IPS DF 4.7 (cell line): Measurements from ENCODE around the gene MSL1.

ENCODE experiments used
- DNase-seq: peaks from one replicate; pipeline ENCODE4 v3.0.0-alpha.2; 2013; ENCODE audit warnings: low spot score; ENCODE audit errors: extremely low read depth

Gene MSL1

DNA sequence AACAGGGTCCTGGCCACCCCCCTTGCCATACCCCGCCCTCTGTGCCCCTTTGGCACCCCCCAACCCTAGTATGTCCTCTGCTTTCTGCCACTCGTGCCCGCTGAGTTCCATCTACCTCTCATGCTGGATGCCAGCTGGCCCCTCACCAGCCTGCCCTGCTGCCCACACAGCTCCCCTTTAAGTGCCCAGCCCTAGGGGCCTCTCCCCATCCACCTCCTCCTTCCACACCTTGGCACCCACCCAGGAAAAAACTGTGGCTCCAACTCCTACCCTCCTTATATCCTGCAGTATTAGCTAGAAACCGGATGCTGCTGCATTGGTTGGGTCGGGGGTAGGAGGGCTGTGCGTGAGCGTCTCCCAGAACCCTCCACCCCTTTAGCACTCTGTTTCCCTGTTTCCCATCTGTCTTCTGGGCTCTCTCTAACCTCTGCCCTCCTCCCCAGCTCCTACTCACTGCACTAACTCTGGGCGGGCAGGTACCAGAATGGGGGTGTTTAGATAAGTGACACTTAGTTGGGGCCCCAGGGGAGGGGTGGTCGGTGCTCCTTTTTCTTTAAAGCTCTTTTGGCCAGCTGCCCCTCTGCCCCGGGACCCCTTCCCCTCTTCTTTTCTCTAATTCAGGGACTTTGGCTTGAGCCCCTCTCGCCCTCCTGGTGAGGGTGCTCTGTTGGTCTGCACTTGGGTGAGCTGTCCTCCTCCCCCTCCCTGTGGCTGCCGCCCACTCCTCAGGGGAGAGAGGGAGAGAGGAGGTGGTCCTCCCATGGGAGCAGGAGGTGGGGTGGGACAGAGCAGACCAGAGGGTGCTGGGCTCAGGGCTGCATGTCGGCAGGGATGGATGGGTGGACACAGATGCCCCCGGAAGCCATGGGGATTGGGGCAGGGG is 31.3 kb upstream of the MSL1 start:
- no peak for DNase-seq

DNA sequence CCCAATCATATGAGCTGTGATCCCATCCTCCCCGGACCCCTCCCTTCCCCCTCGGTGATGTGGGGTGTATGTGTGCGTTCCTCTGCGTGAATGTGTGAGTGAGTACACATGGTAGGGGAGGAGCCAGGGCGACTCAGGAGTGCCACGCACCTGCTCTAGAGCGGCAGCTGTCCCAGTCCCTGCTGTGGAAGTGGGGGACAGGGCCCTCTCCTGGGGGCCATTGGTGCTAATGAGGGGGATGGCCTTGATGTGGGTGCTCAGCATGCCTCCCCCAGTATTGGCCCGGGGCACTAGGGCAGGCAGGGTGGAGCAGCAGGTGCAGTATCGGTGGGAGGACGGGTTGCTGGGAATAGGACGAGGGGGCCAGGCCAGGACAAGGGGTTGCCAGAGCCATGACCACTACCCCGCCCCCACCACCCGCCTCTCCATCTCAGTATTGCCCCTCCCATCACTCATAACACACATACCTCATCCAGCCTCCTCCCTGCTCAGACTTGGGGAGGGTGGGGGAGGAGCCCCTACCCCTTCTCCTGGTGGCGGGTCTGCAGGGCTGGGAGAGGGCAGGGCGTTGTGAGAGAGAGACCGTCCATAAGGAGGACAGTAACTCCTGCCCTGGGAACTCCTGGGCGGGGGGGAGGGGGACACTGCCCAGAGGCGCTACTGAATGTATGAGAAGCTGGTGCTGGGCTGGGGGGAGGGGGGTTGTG is 29.9 kb upstream of the MSL1 start:
- DNase-seq, result no peak

DNA sequence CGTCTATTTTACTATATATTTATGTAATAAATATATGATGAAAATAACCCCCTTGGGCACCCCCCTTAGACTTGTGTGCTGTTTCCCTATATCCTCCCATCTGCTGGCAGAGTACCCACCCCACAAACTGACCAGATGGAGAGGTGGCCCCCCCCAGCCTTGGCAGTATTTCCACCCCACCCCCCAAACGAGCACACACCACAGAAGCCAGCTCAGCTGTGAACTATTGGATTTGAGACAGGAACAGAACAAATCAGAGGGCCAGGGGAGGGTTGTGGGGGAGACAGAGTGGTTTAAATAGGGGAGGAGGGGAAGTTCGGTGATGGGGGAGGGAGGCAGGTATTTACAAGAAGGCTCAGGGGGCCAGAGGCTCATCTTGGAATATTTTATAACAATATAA is 29.2 kb upstream of the MSL1 start:
- no peak for DNase-seq

DNA sequence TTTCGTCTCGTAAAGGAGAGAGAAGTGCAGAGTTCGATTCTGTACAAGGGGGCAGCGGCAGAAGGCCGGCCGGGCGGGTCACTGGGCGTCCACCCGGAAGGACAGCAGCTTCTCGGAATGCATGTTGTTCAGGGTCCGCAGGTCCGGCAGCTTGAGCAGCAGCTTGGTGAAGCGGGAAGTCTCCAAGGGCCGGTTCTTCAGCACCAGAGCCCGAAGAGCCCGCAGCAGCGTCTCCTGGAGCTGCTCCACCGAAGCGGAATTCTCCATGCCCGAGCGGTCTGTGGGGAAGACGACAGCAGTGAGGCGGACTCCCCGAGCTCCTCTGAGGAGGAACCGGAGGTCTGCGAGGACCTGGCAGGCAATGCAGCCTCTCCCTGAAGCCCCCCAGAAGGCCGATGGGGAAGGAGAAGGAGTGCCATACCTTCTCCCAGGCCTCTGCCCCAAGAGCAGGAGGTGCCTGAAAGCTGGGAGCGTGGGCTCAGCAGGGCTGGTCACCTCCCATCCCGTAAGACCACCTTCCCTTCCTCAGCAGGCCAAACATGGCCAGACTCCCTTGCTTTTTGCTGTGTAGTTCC is 28.7 kb upstream of the MSL1 start:
- DNase-seq, result no peak

DNA sequence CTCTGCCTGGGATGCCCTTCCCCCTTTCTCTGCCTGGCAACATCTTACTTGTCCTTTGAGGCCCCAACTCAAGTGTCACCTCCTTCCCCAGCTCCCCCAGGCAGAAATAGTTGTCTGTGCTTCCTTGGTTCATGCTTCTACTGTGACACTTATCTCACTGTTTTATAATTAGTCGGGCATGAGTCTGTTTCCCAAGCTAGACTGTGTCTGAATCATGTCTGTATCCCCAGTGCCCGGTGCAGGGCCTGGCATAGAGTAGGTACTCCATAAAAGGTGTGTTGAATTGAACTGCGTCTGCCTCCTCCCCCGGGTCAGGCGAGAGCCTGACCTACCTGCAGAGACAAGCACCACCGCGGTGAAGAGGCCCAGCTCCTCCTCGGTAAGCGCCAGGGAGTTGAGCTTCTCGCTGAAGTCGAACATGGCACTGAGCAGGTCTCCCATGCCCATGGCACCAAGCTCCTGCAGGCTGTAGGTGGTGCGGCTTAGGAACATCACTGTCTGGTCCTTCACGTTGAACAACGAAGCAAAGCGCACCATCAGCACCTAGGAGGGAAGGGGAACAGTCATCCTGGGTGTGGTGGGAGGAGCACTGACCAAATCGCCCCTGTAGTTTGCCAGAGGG is 28.1 kb upstream of the MSL1 start:
- no peak for DNase-seq

DNA sequence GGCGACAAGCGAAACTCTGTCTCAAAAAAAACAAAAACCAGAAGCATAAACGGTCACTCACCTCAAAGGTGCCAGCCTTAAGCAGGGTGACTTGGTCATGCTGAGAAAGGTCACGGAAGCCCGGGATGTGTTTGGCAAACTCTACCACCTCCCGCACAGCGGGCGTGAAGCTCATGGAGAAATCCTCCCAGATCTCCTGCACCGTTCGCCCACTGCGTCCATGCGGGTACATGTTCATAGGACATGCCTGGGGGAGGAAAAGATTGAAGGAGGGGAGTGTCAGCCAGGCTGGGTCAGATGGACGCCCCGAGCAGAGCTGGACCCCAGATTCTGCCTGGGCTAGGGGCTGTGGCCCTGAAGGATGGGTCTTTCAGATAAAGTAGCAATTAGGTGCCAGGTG is 26.9 kb upstream of the MSL1 start:
- DNase-seq, result no peak

DNA sequence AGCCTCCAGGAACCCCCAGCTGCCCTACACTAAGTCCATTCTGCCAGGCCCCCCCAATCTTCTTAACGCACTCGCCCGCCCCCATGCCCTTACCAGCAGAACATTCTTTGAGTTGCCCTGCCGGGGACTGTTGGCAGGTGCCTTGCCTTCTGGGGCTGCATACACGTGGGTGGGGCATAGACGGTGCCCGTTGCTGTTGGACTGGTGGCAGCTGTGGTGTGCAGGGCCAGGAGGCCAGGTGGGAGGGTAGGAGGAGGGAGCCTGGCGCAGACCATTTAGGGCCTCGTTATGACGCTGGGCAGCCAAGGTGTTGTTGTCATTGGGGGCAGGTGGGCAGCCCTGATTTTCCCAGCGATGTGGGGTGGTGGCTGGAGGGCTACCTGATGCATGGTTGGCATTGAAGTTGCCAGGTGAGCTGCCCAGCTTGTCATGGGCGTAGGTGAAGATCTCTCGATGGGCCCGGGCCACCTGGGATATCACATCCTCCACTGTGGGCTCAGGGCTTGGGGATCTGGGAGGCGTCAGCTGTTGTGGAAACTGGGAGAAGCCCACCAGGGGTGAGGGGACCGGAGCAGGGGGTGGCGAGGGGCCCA is 26.3 kb upstream of the MSL1 start:
- no peak for DNase-seq

DNA sequence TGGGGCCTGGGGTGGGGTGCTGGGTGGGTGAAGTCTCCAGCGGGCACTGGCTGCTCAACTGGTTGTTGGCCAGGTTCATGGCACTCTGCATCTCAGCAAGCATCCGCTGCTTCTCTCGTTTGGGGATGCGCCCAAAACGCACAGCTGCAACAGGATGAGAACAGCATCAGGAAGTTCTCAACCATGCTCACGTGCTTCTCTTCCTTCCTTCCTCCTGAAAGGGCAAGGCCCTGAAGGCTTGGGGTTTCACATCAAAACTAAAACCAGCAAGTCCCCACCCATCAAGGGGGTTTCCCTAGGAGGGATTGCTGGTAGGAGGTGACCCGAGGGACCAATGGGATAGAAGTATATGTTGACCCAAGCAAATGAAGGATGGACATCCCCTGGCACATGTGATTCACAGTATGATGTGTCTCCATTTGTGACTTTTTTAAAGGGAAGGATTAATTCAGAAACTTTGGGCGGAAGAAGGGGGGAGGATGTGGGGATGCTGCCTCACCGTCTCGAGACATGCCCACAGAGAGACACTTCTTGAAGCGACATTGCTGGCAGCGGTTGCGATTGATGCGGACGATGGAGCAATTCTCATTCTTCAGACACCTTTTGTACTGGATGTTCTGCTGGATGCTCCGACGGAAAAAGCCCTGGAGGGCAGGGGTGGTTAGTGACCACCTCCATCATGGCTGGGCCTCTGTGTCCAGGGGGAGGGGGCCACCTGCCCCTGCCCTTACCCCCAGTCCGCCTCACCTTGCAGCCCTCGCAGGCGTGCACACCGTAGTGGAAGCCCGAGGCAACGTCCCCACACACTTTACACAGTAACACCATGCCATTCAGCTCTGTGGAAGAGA is 25.6 kb upstream of the MSL1 start:
- DNase-seq, result no peak

DNA sequence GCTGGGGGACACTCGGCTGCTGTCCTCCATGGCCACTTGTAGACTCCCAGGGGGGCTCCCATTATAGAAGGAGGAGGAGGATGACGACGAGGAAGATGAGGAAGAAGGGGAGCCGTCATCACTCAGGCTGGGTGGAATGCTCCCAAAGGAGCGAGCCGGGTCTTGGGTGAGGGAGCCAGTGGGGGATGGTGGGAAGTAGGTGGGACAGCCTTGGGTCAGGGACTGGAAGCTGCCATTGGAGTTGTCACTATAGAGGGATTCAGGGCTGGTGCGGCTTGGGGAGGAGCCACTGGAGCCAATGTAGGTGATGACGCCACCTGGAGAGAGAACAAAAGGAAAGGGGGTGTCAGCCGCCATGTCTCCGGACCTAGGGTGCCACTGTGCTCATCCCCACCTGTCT is 24.7 kb upstream of the MSL1 start:
- DNase-seq, result no peak

DNA sequence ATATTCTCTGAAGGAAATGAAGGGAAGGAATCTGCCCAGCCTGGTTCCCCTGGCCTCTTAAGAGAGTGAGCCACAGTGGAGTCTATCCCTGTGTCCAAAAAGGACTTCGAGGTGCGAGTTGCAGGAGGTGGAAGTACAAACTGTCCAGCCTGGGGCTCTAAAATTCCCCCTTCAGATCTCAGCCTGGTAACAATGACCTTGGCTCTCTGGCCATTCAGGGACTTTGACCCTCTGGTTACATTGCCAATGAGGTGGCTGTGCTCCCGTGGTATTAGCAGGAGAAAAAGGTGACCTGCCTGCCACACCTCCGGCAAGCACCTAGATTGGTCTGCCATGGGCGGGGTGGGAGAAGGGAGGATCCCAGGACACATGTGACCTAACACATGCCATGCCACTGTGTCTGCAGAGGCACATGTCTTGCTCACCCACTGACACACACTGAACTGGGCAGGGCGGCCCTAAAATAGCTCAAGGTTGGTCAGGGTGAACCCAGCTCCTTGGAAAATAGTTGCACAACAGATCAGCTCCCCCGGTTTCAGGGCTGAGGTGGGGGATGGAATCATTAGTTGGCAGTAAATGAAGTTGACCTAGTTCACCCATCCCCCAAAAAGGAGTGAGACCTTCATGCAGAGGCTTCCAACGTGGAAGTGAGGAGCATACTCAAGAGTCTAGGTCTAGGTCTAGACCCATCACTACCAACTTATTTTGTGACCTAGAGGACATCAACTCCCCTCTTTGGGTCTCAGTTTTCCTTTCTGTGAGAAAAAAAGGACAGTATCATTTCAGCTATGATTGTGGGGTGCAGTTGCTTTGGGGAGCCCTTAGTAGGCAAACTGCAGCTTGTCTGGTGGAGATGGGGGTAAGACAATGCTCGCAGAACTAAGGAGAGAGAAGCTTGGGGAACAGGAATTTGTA is 23.6 kb upstream of the MSL1 start:
- no peak for DNase-seq

DNA sequence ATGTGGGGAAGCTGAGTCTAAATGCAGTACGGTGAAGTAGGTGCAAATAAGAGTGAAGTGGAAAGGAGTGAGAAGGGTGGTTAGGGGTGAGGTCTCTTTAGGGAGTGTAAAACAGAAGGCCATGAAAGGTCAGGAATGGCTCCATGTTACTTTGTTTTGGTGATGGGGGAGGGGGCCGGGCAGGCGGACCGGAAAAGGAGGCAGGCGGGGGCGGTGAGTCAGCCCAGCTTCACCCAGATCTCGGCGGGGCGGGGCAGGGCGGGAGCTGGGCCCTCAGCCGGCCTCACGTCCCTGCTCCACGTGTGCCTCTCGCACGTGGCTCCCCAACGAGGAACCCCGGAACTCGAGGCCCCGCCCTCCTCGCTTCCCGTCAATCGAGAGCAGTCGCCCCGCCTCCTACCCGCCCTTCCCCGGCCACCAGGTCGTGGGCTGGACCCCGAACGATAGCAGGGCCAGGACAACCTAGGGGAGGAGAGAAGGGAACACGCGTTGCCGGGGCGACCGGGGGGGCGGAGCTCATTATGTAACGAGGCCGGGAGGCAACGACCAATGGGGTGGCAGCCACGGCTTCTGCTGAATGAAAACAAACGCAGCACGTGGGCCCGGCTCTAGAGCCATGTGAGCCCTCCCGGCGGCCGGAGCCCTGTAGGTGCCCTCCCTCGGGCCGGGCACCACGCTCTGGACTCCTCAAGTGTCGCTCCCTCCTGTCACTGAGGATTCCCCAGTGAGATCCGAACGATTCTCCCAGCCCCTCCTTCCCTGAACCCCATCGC is 22.7 kb upstream of the MSL1 start:
- no peak for DNase-seq

DNA sequence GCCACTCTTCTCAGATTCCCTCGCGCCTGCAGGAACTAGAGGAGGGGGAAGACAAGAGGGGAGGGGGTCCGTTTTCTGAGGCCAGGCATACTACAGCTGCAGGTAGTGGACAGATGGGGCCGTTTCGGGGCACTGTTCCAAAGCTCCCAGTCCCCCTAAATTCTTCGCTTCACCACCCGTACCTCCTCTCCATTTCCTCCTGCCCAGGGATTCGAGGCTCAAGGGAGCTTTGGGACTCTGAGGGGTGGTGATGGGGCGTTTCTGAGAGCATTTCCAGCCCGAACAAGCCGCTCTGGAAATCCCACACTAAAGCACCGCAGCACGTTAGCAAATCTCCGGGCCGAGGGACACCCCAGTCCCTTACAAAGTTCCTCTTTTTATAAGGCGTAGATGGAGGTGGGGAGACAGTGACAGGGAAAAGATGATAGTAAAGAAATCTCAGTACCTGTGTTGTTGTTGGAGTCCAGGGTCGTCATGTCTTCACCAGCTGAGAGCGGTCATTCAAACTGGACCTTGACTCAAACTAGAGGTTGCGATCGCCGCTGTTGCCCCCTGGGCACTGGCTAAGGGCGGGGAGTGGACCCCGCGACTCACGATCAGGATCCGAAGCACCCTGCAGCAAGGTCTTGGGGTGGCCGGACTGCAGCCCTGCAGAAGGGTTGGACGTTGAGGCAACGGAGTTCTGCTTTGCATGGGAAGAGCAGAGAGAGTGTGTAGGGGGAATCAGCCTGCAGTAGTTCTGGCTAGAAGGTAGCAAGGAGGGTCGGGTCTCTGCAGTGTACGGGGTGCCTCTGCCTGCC is 22.0 kb upstream of the MSL1 start:
- no peak for DNase-seq

DNA sequence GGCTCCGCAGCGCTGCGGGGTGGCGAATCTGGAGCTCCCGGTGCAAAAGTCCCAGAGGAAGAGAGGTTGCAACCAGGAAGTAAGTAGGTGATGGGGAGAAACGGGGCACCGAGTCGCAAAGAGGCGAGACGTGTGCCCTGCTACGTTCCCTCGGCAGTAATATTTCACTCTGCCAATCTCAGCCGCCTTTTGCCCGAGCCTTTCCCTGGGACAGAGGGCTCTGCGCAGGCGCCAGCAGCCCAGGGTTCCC is 21.4 kb upstream of the MSL1 start, which contains the start of gene NR1D1:
Gene NR1D1, minus strand, starts transcription at position 171 of the 250 bp plus-strand sequence. CDS start 495 bp downstream, outside the sequence.
- DNase-seq, result no peak

DNA sequence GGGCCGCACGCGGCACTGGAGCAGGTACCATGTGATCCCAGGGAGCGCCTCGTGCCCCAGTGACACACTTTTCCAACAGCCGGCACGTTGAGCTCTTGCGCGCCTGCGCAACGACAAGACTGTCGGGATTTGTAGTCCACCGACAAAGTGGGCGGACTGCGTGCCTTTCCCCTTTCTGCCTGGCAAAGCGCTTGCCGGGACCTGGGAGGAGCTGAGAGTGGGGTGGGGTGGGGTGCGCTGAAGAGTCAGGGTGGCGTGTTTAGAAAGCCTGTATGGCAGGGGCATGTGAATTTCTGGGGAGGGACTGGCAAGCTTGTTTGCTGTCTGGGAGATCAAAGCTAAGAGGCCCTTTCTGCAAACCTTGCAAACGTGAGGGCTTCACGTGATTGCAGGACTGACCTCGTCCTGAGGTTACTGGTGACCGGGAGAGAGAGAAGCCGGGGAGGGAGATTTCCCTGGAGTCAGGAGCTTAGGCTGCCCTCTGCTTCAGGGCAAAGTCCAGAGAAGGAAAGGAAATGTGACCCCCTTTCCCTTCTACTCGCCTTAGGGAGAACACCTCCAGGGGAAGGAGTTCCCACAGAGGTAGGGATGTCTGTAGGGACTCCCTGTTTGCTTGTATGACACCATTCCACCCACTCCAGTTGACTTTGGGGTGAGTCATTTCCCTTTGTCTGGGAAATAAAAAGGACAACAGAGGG is 21.0 kb upstream of the MSL1 start:
- DNase-seq, result no peak

DNA sequence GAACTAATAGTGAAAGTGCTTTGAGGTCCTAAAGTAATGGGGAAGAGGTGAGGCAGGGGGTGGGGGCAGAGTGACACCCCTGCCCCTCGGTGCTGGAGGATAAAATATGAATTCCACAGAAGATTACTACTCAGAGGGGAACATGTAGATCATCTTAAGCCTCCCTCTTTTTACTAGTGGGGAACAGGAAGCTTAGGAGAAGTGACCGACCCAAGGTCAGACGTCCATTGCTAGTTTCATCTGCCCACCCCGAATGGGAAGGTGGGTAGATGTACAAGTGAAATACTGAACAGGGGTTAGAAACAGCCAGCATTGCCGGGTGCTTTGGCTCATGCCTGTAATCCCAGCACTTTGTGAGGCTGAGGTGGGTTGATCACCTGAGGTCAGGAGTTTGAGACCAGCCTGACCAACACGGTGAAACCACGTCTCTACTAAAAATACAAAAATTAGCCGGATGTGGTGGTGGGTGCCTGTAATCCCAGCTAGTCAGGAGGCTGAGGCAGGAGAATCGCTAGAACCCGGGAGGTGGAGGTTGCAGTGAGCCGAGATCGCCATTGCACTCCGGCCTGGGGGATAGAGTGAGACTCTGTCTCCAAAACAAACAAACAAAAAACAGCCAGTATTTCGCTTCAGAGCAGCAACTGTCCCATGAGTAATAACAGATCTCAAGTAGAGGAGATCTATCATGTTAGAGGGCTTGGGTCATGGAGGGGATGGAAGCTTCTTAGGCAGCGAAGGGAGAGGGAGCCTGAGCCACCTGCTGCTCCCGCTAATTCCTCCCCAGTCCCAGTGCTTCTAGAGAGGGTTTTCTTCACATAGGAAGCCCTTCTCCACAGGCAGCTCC is 20.2 kb upstream of the MSL1 start:
- no peak for DNase-seq

DNA sequence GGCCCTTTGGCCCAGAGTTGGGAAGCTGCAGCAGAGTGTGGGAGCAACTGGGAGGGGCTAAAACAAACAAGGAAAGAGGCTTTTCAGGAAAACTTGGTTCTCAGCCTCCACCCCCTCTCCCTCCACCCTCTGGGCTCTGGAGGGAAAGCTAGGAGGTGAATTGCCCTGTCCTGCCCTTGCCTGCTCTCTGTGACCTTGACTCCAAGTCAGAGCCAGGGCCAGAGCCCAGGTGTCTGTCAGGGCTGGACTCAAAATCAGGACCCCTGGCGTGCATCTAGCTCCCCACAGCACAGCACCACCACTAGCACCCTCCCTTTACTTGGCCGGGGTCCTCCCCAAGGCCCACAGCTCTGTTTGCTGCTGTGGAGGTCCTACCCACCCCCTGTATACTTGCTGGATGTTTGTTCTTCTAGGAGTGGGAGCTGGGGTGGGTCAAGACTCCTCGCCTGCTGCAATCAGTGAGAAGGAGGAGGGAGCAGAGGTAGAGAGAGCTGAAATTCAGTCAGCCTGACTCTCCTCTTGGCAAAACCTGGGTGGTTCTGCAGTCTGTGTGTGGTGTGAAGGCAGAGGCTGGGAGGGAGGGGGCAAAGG is 18.6 kb upstream of the MSL1 start:
- no peak for DNase-seq
